Adipocyte (in vitro differentiated cells): Measurements from ENCODE around the gene BAG3.

ENCODE experiments used
- DNase-seq: peaks from one replicate; pipeline ENCODE4 v3.0.0-alpha.2; 2015; ENCODE audit warnings: low read depth
- H3K27me3 ChIP-seq: replicated peaks from 2 replicates; pipeline ENCODE4 v1.7.0; 2013; ENCODE audit warnings: mild to moderate bottlenecking, low read length, moderate library complexity; ENCODE audit not compliant: control insufficient read depth, insufficient read depth
- H3K36me3 ChIP-seq: 2 replicates; pipeline ENCODE4 v1.7.0; 2013; ENCODE audit warnings: low read length, mild to moderate bottlenecking, moderate library complexity; ENCODE audit not compliant: control insufficient read depth, insufficient read depth, severe bottlenecking
- H3K4me1 ChIP-seq: 2 replicates; pipeline ENCODE4 v1.7.0; 2013; ENCODE audit warnings: mild to moderate bottlenecking, low read length, moderate library complexity; ENCODE audit not compliant: control insufficient read depth, insufficient read depth
- H3K4me3 ChIP-seq: 2 replicates; pipeline ENCODE4 v1.7.0; 2013; ENCODE audit warnings: mild to moderate bottlenecking, low read length, moderate library complexity
- H3K9ac ChIP-seq: 2 replicates; pipeline ENCODE4 v1.7.0; 2013; ENCODE audit warnings: mild to moderate bottlenecking, low read length, moderate library complexity
- H3K9me3 ChIP-seq: 2 replicates; pipeline ENCODE4 v1.7.0; 2013; ENCODE audit warnings: mild to moderate bottlenecking, low read length, moderate library complexity; ENCODE audit not compliant: control insufficient read depth

Gene BAG3

DNA sequence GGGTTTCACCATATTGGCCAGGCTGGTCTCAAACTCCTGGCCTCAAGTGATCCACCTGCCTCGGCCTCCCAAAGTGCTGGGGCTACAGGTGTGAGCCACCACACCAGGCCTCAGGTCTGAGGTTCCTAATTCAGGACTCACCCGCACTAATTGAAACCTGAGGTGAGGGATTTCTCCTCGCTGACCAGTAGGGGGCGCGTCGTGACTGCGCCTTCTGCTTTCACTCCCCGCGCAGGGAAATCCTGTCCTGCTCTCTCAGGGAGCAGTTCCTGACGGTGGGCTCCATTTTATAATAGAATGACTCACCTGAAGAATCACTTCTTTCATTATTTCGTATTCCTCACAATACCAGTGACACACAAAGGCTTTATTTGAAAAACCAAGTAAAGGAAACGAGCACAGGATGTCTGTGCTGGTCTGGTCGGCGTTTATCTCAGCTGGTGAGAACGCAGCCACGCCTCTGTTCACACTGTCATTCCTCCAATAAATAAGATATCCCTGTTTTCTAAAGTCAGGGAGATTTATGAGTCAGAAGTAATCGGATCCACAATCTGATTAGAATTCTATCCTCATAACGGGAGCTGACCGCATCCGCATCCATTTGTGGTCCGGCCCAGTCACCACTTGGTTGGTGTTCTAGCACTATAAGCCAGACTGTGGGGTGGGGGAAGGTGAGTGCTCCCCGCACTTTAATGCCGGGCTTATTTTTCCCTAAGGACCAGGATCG, 35.4 kb downstream of the BAG3 start:
- Histone ChIP-seq H3K4me1 (peaks cover 18% of the 10 kb centered on the region), H3K9ac (peak overlapping the region; percentile 17), H3K27me3 (no peaks in the 10 kb centered on the region), H3K4me3 (peak overlapping the region; percentile 71), H3K36me3 (no peaks in the 10 kb centered on the region), H3K9me3 (no peaks in the 10 kb centered on the region)
- DNase-seq: peak; percentile 95

DNA sequence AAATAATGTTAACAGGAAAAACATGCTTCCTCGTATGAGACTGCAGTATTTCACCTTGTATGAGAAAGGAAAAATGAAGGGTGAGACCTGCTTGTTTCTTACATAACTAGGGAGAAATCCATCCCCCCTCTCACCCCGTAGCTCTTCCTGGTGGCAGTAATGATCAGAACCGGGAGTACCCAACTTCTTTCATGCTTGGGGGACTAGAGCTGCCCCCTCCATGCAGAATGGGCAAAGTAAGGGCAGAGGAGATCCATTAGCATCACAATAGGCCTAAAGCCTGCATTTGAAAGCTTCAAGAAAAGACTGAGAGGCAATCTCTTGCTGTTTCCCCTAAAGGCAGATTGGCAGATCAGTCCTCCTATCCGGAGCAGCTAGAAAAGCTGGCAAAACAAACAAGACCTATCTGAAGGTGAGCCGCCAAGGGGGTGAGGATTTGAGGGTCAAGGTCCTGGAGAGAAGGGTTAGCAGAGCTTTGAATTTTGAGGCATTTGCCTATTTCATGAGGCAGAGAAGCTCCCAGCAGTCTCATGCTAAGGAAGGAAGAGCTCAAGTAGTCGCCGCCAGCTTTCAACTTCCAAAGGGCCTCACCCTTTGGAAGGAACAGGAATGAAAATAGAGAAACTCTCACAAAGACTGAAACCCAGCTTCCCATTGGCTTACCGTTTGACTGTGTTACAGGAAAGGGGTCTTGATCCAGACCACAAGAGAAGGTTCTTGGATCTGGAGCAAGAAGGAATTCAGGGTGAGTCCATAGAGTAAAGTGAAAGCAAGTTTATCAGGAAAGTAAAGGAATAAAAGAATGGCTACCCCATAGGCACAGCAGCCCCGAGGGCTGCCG, 36.2 kb downstream of the BAG3 start:
- no peaks in the 10 kb centered on the region for H3K27me3 ChIP-seq
- H3K9me3 ChIP-seq: no peaks in the 10 kb centered on the region
- peaks cover 10% of the 10 kb centered on the region for H3K4me1 ChIP-seq
- H3K4me3 ChIP-seq: peak overlapping the region; percentile 71
- no peaks in the 10 kb centered on the region for H3K36me3 ChIP-seq
- H3K9ac ChIP-seq: no peak overlapping the region
- DNase-seq: no peak

DNA sequence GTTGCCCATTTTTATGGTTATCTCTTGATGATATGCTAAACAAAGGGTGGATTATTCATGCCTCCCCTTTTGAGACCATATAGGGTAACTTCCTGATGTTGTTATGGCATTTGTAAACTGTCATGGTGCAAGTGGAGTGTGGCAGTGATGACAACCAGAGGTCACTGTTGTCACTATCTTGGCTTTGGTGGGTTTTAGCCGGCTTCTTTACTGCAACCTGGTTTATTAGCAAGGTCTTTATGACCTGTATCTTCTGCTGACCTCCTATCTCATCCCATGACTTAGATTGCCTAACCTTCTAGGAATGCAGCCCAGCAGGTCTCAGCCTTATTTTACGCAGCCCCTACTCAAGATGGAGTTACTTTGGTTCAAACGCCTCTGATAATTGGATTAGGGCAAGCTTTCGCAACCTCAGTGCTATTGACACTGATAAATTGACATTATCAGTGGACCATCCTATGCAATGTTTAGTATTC, 36.9 kb downstream of the BAG3 start:
- no peaks in the 10 kb centered on the region for H3K27me3 ChIP-seq
- H3K36me3 ChIP-seq: no peaks in the 10 kb centered on the region
- H3K4me1 ChIP-seq: peaks cover 8% of the 10 kb centered on the region
- H3K9me3 ChIP-seq: no peaks in the 10 kb centered on the region
- H3K9ac ChIP-seq: no peak overlapping the region
- no peak for DNase-seq
- H3K4me3 ChIP-seq: no peak overlapping the region

DNA sequence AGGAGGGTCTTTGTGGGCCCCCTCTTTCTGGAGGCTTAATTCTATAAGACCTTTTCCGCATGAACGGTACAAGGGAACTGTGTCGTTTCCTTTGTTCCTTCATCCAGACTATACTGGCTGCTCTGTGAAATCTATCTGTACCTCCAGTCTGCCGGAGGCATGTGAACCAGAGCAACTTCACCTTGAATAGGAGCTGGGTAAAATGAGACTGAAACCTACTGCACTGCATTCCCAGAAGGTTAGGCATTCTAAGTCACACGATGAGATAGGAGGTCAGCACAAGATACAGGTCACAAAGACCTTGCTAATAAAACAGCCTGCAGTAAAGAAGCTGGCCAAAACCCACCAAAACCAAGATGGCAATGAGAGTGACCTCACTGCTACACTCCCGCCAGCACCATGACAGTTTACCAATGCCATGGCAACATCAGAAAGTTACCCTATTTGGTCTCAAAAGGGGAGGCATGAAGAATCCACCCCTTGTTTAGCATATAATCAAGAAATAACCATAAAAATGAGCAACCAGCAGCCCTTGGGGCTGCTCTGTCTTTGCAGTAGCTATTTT, 37.9 kb downstream of the BAG3 start:
- Histone ChIP-seq H3K4me1 (peaks cover 8% of the 10 kb centered on the region), H3K9ac (no peak overlapping the region), H3K36me3 (no peaks in the 10 kb centered on the region), H3K4me3 (no peak overlapping the region), H3K9me3 (no peaks in the 10 kb centered on the region), H3K27me3 (peaks cover 4% of the 10 kb centered on the region)
- no peak for DNase-seq

DNA sequence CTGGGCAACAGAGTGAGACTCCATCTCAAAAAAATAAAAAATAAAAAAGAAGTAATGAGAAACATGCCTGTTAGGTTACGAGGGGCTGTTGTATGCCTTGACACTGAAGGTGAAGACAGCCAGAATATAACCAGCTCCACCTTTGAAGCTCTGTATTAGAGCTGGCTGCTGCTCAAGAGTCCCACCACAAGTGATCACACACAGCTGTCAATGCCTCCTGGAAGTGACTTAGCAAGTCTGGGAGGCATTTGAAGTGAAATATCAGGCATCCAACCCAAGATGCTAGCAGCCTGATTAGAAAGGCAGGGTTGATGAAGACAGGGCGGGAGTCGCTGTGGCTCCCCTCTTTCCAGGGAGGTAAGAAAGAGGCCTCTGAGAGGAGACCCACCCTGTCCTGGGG, 40.5 kb downstream of the BAG3 start:
- no peak for DNase-seq
- H3K27me3 ChIP-seq: peaks cover 12% of the 10 kb centered on the region
- peaks cover 3% of the 10 kb centered on the region for H3K4me1 ChIP-seq
- no peak overlapping the region for H3K4me3 ChIP-seq
- no peak overlapping the region for H3K9ac ChIP-seq
- H3K9me3 ChIP-seq: no peaks in the 10 kb centered on the region
- no peaks in the 10 kb centered on the region for H3K36me3 ChIP-seq

DNA sequence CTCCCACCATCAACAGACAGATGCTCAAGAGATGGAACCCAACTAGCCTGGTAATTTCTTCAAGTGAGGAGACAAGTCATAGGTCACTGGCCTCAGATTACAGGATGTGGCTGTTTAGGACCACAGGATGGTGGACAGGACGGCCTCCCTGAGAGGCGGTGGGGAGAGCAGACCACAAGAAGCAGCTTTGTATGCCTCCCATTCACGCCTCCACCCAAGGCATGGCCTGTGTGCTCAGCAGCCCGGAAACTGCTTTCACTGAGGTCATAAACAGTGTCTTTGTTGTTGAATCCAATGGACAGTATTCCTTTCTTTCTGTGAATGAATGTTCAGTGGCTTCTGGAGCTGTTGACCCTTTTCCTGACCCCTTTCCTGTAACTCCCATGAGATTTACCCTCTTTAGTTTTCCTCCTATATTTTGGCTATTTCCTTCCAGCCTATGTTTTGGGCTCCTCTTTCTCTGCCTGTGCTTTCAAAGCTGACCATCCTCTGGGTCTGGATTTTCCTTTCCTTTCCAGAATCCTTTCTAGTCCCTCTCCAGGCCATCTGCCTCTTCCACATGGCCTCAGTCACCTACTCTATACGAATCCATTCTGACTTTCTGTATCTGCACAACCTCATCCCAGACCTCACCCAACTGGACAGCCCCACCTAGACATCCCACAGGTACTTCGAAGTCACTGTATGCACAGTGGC, 42.2 kb downstream of the BAG3 start:
- H3K9ac ChIP-seq: no peak overlapping the region
- no peaks in the 10 kb centered on the region for H3K36me3 ChIP-seq
- H3K9me3 ChIP-seq: no peaks in the 10 kb centered on the region
- no peak for DNase-seq
- H3K4me1 ChIP-seq: no peaks in the 10 kb centered on the region
- no peak overlapping the region for H3K4me3 ChIP-seq
- H3K27me3 ChIP-seq: peaks cover 12% of the 10 kb centered on the region

DNA sequence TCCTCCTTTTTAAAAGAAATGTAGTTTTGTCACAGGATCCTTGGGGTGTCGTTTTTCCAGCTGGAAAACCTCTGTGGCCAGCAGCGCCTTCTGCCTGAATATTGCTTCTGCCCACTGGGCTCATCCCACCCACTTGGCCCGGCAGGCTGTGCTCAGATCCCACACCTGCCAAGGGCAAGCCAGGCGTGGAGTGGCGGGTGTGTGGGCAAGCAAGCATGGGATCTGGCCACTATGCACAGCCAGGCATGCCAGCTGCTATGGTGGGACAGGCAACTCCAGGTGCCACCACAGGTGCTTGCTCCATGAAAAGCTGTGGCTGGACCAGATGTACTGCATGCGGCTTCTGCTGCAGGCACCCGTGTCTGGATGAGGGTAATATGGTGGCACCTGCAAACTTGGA, 43.4 kb downstream of the BAG3 start:
- H3K9me3 ChIP-seq: no peaks in the 10 kb centered on the region
- H3K36me3 ChIP-seq: no peaks in the 10 kb centered on the region
- peaks cover 12% of the 10 kb centered on the region for H3K27me3 ChIP-seq
- no peak overlapping the region for H3K9ac ChIP-seq
- H3K4me1 ChIP-seq: no peaks in the 10 kb centered on the region
- no peak overlapping the region for H3K4me3 ChIP-seq
- DNase-seq: no peak

DNA sequence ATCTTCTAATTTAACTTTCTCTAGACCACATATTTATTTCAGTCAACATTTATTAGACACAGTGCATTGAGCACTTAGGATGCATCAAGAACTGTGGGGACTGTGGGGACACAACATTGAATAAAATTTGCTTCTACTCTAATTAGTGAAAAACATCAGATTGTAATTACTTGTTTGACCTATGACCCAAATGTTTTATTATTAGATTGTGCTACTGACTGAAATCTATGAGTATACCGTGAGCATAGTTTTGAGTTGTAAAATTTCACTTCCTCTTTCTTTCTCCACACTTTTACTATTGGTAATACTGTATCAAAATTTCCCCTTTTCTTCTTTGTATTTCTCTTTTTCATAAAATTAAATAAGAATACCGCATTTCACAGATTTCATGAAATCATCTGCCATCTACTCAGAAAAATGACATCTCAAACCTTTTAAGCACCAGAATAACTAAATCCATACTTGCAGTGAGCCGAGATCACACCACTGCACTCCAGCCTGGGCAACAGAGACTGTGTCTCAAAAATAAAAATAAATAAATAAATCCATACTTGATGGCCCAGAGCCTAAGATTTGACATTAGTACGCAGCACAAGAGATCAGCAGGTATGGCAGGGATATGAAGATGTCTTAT, 49.3 kb downstream of the BAG3 start:
- Histone ChIP-seq H3K36me3 (no peaks in the 10 kb centered on the region), H3K4me3 (no peak overlapping the region), H3K4me1 (peaks cover 2% of the 10 kb centered on the region), H3K9ac (no peak overlapping the region), H3K27me3 (peaks cover 4% of the 10 kb centered on the region), H3K9me3 (no peaks in the 10 kb centered on the region)
- no peak for DNase-seq

DNA sequence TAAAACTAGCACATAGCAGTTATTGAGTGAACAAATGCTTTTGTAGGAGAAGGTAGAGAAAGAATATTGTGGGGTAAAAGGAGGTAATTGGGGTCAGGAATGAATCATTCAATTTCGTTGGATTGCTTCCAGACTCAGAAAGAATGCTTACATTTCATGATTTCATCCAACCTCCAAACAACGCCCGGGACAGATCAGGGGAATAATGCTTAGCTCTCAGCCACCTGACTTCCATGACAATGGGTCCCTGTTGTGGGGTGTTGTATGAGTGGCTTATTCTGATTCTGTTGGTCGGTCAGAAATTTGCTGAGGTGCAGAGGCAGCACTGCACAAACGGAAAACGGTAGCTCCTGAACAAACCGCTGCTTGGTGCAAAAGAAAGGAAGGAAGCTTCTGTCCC, 50.7 kb downstream of the BAG3 start:
- H3K36me3 ChIP-seq: no peaks in the 10 kb centered on the region

DNA sequence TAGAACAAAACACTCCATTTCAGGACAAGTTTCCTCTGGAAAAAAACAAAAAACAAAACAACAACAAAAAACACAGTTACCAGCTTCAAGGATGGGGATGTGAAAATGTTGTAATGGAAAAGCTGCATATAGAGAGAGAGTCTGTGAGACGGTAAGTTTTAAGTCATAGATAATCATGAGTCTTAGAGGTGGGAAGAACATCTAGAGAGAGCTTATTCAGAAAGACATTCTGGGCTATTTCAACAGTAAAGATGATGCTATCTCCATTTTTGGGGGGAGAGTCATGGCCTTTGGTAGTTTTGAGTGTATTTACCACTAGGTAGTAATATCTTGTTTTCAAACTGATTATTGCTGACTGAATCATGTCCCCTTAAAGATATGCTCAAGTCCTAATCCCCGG, 51.4 kb downstream of the BAG3 start:
- DNase-seq: no peak
- H3K9me3 ChIP-seq: peaks cover 5% of the 10 kb centered on the region
- H3K9ac ChIP-seq: no peak overlapping the region
- peaks cover 3% of the 10 kb centered on the region for H3K27me3 ChIP-seq
- H3K36me3 ChIP-seq: no peaks in the 10 kb centered on the region
- H3K4me3 ChIP-seq: no peak overlapping the region
- H3K4me1 ChIP-seq: peaks cover 2% of the 10 kb centered on the region

More for the DNA sequence above, 50.7 kb downstream of the BAG3 start:
- H3K4me1 ChIP-seq: peaks cover 2% of the 10 kb centered on the region
- H3K4me3 ChIP-seq: no peak overlapping the region
- no peak overlapping the region for H3K9ac ChIP-seq
- H3K9me3 ChIP-seq: peaks cover 2% of the 10 kb centered on the region
- peaks cover 3% of the 10 kb centered on the region for H3K27me3 ChIP-seq
- DNase-seq: peak; percentile 62
